Measurements from ENCODE around the gene KCNK17.

KCNK17 gene

DNA sequence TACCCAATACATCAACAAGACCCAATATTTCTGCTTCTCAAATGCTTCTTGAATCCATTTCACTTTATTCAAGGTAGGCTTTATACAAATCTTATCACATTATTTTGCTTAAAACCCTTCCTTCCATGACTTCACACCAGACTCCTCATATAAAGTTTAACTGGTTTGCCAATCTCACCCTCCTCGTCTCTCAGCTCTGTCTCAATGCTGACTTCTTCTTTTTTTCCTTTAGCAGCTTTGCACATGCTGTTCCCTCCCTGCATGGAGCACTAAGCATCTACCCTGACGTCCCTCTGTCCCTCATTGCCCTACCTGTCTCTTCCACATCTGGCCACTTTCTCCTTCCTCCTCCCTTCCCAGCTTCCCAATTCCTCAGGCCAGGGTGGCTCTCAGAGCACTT lies 31.4 kb downstream of the KCNK17 start:
- TF ChIP-seq, protein P1, sequence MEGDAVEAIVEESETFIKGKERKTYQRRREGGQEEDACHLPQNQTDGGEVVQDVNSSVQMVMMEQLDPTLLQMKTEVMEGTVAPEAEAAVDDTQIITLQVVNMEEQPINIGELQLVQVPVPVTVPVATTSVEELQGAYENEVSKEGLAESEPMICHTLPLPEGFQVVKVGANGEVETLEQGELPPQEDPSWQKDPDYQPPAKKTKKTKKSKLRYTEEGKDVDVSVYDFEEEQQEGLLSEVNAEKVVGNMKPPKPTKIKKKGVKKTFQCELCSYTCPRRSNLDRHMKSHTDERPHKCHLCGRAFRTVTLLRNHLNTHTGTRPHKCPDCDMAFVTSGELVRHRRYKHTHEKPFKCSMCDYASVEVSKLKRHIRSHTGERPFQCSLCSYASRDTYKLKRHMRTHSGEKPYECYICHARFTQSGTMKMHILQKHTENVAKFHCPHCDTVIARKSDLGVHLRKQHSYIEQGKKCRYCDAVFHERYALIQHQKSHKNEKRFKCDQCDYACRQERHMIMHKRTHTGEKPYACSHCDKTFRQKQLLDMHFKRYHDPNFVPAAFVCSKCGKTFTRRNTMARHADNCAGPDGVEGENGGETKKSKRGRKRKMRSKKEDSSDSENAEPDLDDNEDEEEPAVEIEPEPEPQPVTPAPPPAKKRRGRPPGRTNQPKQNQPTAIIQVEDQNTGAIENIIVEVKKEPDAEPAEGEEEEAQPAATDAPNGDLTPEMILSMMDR (conservative IDR thresholded peaks at IDR 0.05; ENCODE audit: low read depth, low read length): no peak
- no peak overlapping the region for H3K4me3 ChIP-seq (ENCODE audit: low read length)
- DNase-seq (ENCODE audit: low read depth): no peak

DNA sequence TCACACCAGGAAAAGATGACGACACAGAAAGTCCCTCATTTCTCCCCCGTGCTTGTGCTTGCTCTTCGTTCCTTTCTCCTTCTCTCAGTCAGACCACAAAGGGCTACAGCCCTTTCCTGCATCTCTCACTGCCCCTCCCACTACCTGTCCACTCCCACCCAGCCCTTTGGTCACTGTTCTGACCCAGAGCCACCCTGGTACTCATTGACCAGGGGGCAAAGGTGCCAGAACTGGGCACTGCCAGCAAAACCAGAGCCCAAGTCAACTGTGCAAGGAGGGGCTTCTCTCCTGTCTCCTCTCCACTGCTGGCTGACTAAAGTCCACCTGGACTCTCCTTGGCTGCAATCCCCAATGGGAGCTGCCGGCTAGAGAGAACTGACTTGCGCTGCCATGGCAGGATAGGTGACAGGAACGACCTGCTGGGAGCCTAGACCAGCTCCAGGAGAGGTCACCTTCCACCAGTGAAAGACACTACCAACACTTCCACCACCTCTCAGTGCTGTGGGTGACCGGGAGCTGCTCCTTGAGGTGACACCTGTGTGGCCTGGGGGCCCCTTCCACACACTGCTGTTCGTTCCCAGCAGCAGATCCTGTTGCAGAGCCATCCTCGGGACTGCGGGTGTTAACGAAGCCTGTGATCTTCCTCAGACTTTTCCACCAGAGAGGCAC lies 32.8 kb downstream of the KCNK17 start:
- DNase-seq (ENCODE audit: low read depth): no peak
- H3K4me3 ChIP-seq (ENCODE audit: low read length): no peak overlapping the region
- TF ChIP-seq, protein P1 (conservative IDR thresholded peaks at IDR 0.05; ENCODE audit: low read depth, low read length): no peak

DNA sequence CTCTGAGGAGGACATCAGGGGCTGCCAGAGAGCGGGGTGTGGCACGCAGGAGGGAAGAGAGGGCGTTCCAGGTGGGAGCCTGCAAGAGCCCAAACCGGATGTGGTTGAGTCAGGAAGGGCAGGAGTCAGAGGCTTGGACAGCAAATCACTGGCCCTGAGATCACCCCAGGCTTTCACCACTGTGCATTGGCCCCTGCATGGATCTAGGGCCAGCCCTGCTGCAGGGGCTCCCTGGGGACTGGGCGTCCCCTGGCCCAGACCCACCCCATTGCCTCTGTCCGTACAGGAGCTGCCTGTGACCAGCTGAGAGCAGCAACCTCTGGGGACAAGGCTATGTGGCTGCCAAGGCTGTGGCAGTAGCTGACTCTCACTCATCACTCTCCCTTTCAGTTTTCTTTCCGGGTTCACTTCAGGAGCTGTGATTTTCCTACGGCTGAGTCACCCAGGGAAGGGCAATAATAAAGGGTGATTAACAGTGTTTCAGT lies 33.9 kb downstream of the KCNK17 start:
- H3K4me3 ChIP-seq (ENCODE audit: low read length): no peak overlapping the region
- TF ChIP-seq, protein P1 (conservative IDR thresholded peaks at IDR 0.05; ENCODE audit: low read depth, low read length): no peak
- DNase-seq (ENCODE audit: low read depth): no peak

DNA sequence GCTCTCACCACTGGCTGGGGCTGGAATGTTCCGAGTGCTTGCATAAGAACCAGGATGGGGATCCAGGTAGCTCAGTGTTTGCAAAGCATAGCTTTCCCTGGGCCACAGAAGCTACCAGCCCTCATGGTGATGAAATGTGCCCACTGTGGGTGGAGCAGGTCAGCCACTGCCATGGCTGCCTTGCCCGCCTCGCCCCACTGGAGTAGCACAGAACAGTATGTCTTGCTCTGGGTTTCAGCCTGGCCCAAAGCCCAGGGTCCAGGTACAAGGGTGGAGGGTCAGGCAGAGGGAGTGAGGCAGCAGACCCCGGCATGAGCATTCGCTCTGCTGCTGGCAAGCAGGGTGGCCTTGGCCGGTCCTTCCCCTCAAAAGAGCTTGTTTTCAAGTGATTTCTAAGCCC lies 34.7 kb downstream of the KCNK17 start:
- no peak for DNase-seq (ENCODE audit: low read depth)
- H3K4me3 ChIP-seq (ENCODE audit: low read length): no peak overlapping the region
- TF ChIP-seq, protein P1 (conservative IDR thresholded peaks at IDR 0.05; ENCODE audit: low read depth, low read length): no peak

DNA sequence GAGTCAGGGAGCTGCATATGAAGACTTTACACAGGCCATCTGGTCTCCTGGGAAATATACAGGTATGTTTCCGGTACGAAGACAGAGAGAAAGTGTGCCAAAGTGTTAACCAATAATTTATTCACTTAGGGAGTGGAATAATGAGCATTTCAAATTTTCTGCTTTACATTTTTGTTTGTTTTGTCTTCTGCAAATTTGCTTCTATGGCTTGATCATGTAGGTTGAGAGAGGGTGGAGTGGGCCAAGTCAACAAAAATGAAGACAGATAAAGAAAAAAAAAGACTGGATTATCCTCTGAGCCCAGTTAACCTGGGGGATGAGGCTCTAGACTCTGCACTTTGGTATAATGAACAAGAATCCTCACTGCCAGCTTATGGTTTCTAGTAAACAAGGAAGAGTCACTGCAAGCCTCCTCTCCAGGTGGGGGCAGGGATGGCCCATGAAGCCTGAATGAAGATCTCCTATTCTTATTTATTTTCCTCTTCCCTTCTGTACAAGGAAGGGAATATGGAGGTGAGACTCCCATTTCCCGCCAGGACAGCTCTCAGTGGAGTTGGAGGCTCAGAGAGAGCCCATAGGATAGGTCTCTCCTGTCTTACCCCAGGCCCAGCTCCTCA lies 37.7 kb downstream of the KCNK17 start:
- H3K4me3 ChIP-seq (ENCODE audit: low read length): no peak overlapping the region
- TF ChIP-seq, protein P1 (conservative IDR thresholded peaks at IDR 0.05; ENCODE audit: low read depth, low read length): no peak
- no peak for DNase-seq (ENCODE audit: low read depth)

DNA sequence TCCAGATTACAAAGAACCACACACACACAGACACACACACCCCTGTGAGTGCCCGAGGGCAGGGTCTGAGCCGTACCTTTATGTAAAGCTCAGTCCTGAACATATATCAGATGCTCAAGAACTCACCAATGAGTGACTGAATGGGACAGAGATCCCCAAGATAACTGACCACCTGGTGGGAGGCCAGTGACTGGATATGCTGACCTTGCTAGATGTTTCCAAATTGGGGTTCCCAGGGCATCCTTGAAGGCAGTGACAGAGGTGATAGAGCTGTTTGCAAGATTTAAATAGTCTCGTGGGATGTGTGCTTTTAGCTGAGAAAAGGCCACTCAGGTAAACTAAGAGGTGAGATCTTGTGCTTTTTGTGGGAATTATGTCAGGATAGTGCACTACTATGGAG lies 39.3 kb downstream of the KCNK17 start:
- no peak overlapping the region for H3K4me3 ChIP-seq (ENCODE audit: low read length)
- TF ChIP-seq, protein P1 (conservative IDR thresholded peaks at IDR 0.05; ENCODE audit: low read depth, low read length): no peak
- no peak for DNase-seq (ENCODE audit: low read depth)

DNA sequence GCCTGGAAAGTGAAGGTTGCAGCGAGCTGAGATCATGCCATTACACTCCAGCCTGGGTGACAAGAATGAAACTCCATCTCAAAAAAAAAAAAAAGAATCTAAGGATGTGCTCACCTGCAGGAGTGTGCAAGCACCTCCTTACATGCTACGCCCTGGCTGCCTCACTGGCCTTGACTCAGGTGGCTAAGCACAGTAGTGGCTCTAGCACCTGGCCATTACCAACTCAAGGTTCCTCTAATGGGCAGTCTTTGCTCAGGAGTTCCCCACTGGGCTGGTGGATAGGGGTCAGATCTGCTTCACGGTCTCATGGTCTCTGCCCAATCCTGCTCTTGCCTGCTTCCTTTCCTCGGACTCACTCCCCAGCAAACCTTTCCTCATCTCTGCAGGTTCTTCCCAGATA lies 39.7 kb downstream of the KCNK17 start:
- TF ChIP-seq, protein P1 (conservative IDR thresholded peaks at IDR 0.05; ENCODE audit: low read depth, low read length): no peak
- no peak overlapping the region for H3K4me3 ChIP-seq (ENCODE audit: low read length)
- DNase-seq (ENCODE audit: low read depth): no peak
